SJSA1 (cell line): Measurements from ENCODE around the gene TENT5C. TPM values are rescaled to one million over a fixed set of nuclear protein-coding genes. Genes with fewer than 3 reads are reported as not detected.

Source experiments
- DNase-seq, 2 experiments: peaks; one replicate each; pipeline ENCODE4 v3.0.0-alpha.2; 2015 to 2020; ENCODE audit warnings: low spot score in 2 of 2, low read depth in 1 of 2
- H3K27ac ChIP-seq: fragments of 250-450 bp; sonication (Bioruptor Pico); 2 replicates; pipeline ENCODE4 v1.5.1; 2020; ENCODE audit warnings: mild to moderate bottlenecking, moderate library complexity
- H3K27me3 ChIP-seq: fragments of 250-450 bp; sonication (Bioruptor Pico); replicated peaks from 2 replicates; pipeline ENCODE4 v1.5.1; 2020; ENCODE audit warnings: mild to moderate bottlenecking, moderate library complexity
- H3K36me3 ChIP-seq: fragments of 250-450 bp; sonication (Bioruptor Pico); 2 replicates; pipeline ENCODE4 v1.5.1; 2020; ENCODE audit warnings: mild to moderate bottlenecking
- H3K4me1 ChIP-seq: fragments of 250-450 bp; sonication (Bioruptor Pico); replicated peaks from 2 replicates; pipeline ENCODE4 v1.6.1; 2021; ENCODE audit warnings: mild to moderate bottlenecking
- H3K4me3 ChIP-seq: fragments of 250-450 bp; sonication (Bioruptor Pico); 2 replicates; pipeline ENCODE4 v1.5.1; 2020; ENCODE audit warnings: mild to moderate bottlenecking
- H3K9me3 ChIP-seq: fragments of 250-450 bp; sonication (Bioruptor Pico); replicated peaks from 2 replicates; pipeline ENCODE4 v1.5.1; 2020; ENCODE audit warnings: mild to moderate bottlenecking
- total RNA-seq: library from RNA; depleted of rRNA; stranded (reverse); fragments of >200 nt; shearing (Covaris generic); gene quantifications from 2 replicates; pipeline ENCODE4 v1.2.3, GENCODE V29; 2014

The TENT5C gene
- total RNA-seq, 1 experiment from 2014 or later, result 0.92 TPM

- Histone ChIP-seq H3K4me1 (peaks cover 12% of the 10 kb centered on the region; the same call in 1 of the 2 replicates), H3K27ac (no peak overlapping the region), H3K27me3 (peaks cover 24% of the 10 kb centered on the region), H3K4me3 (peak overlapping the region; percentile 50), H3K36me3 (no peaks in the 10 kb centered on the region), H3K9me3 (no peaks in the 10 kb centered on the region)
- no peak for DNase-seq
Measured at GRCh38 chr1:117606649-117607430, 992 bp downstream of the TENT5C start.

GRCh38 chr1:117607471-117607870 is 1.6 kb downstream of the TENT5C start:
- Histone ChIP-seq H3K27me3 (peaks cover 22% of the 10 kb centered on the region), H3K36me3 (no peaks in the 10 kb centered on the region), H3K4me3 (no peak overlapping the region), H3K4me1 (peaks cover 12% of the 10 kb centered on the region; the same call in 1 of the 2 replicates), H3K27ac (no peak overlapping the region), H3K9me3 (no peaks in the 10 kb centered on the region)
- no peak for DNase-seq

- no peak for DNase-seq
- no peaks in the 10 kb centered on the region for H3K36me3 ChIP-seq
- peaks cover 19% of the 10 kb centered on the region for H3K27me3 ChIP-seq
- no peak overlapping the region for H3K27ac ChIP-seq
- H3K4me3 ChIP-seq, result no peak overlapping the region
- peaks cover 12% of the 10 kb centered on the region; the same call in 1 of the 2 replicates for H3K4me1 ChIP-seq
- H3K9me3 ChIP-seq, result no peaks in the 10 kb centered on the region
Measured at GRCh38 chr1:117608115-117608615, 2.3 kb downstream of the TENT5C start.

- Histone ChIP-seq H3K27ac (no peak overlapping the region), H3K4me1 (peaks cover 12% of the 10 kb centered on the region; the same call in 1 of the 2 replicates), H3K4me3 (no peak overlapping the region), H3K9me3 (no peaks in the 10 kb centered on the region), H3K27me3 (peaks cover 13% of the 10 kb centered on the region), H3K36me3 (no peaks in the 10 kb centered on the region)
- DNase-seq, result no peak
Measured at GRCh38 chr1:117608758-117609157, 2.9 kb downstream of the TENT5C start.

GRCh38 chr1:117609471-117609911 is 3.6 kb downstream of the TENT5C start:
- DNase-seq, result no peak

GRCh38 chr1:117610036-117610435 is 4.2 kb downstream of the TENT5C start:
- no peak for DNase-seq
- no peaks in the 10 kb centered on the region for H3K9me3 ChIP-seq
- no peaks in the 10 kb centered on the region for H3K36me3 ChIP-seq
- peaks cover 12% of the 10 kb centered on the region for H3K4me1 ChIP-seq
- no peak overlapping the region for H3K4me3 ChIP-seq
- no peak overlapping the region for H3K27ac ChIP-seq
- H3K27me3 ChIP-seq, result peaks cover under 1% of the 10 kb centered on the region; the same call in 1 of the 2 replicates

More at GRCh38 chr1:117609471-117609911, 3.6 kb downstream of the TENT5C start:
- no peak overlapping the region for H3K27ac ChIP-seq
- H3K4me3 ChIP-seq, result no peak overlapping the region
- peaks cover 12% of the 10 kb centered on the region; the same call in 1 of the 2 replicates for H3K4me1 ChIP-seq
- peaks cover 6% of the 10 kb centered on the region for H3K27me3 ChIP-seq
- H3K36me3 ChIP-seq, result no peaks in the 10 kb centered on the region
- H3K9me3 ChIP-seq, result no peaks in the 10 kb centered on the region

- no peak for DNase-seq
- peaks cover 12% of the 10 kb centered on the region; the same call in 1 of the 2 replicates for H3K4me1 ChIP-seq
- no peak overlapping the region for H3K4me3 ChIP-seq
- no peaks in the 10 kb centered on the region for H3K27me3 ChIP-seq
- no peak overlapping the region for H3K27ac ChIP-seq
- H3K36me3 ChIP-seq, result no peaks in the 10 kb centered on the region
- H3K9me3 ChIP-seq, result no peaks in the 10 kb centered on the region
Measured at GRCh38 chr1:117611121-117611601, 5.3 kb downstream of the TENT5C start.

- H3K4me1 ChIP-seq, result peaks cover 5% of the 10 kb centered on the region; the same call in 1 of the 2 replicates
- H3K9me3 ChIP-seq, result no peaks in the 10 kb centered on the region
- no peak for DNase-seq
- H3K27ac ChIP-seq, result no peak overlapping the region
- no peaks in the 10 kb centered on the region for H3K36me3 ChIP-seq
- no peaks in the 10 kb centered on the region for H3K27me3 ChIP-seq
- H3K4me3 ChIP-seq, result no peak overlapping the region
Measured at GRCh38 chr1:117611894-117612483, 6.1 kb downstream of the TENT5C start.

GRCh38 chr1:117612517-117613248 is 6.8 kb downstream of the TENT5C start:
- Histone ChIP-seq H3K4me1 (peaks cover 5% of the 10 kb centered on the region; the same call in 1 of the 2 replicates), H3K4me3 (no peak overlapping the region), H3K27me3 (no peaks in the 10 kb centered on the region), H3K36me3 (no peaks in the 10 kb centered on the region), H3K9me3 (no peaks in the 10 kb centered on the region), H3K27ac (no peak overlapping the region)
- no peak for DNase-seq

GRCh38 chr1:117613249-117613968 is 7.6 kb downstream of the TENT5C start:
- Histone ChIP-seq H3K36me3 (no peaks in the 10 kb centered on the region), H3K4me1 (peaks cover 5% of the 10 kb centered on the region; the same call in 1 of the 2 replicates), H3K27me3 (no peaks in the 10 kb centered on the region), H3K4me3 (no peak overlapping the region), H3K9me3 (no peaks in the 10 kb centered on the region), H3K27ac (no peak overlapping the region)
- no peak for DNase-seq

GRCh38 chr1:117613969-117614729 is 8.3 kb downstream of the TENT5C start:
- peaks cover 5% of the 10 kb centered on the region; the same call in 1 of the 2 replicates for H3K4me1 ChIP-seq
- DNase-seq, result no peak
- no peaks in the 10 kb centered on the region for H3K27me3 ChIP-seq
- no peaks in the 10 kb centered on the region for H3K9me3 ChIP-seq
- no peaks in the 10 kb centered on the region for H3K36me3 ChIP-seq
- H3K4me3 ChIP-seq, result no peak overlapping the region
- no peak overlapping the region for H3K27ac ChIP-seq

- DNase-seq, result no peak
Measured at GRCh38 chr1:117615474-117615873, 9.6 kb downstream of the TENT5C start.

More at GRCh38 chr1:117615474-117615873, 9.6 kb downstream of the TENT5C start:
- Histone ChIP-seq H3K9me3 (no peaks in the 10 kb centered on the region), H3K27me3 (no peaks in the 10 kb centered on the region), H3K4me1 (peaks cover 5% of the 10 kb centered on the region; the same call in 1 of the 2 replicates), H3K36me3 (no peaks in the 10 kb centered on the region), H3K4me3 (no peak overlapping the region), H3K27ac (no peak overlapping the region)
